Activated CD8-positive, alpha-beta memory T cell treated with anti-CD3 and anti-CD28 coated beads, Interleukin-2, amount 50 U/mL, for 4 hours (primary cell): ENCODE results near the gene AIM2.

Experiments used
- DNase-seq: peaks from one replicate; pipeline ENCODE4 v3.0.0-alpha.2; 2020

Gene AIM2

DNA sequence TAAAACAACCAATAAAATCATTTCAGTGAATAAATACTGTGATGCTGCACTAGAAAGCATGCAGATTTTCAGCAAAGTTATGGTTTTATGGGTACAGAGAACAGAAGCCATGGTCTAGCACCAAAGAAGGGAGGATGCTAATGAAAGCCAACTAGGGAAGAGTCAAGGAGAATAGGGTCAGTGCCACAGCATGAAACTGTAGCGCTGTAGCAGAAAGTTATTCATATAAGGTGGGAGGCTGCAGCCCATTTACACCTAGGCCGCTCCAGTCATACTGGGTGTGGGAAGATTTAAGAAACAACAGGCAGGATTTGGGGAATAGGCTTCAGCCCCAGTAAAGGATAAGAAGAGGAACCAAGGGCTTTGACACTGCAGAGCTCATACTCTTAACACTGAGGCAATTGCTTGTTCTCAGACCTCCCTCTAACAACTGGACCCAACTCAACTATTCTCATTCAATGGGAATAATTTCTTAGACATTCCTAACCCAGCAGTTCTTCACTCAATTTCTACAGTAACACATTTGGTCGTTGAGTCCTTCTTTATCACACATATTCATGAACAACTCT, 62.5 kb downstream of the AIM2 start:
- no peak for DNase-seq

DNA sequence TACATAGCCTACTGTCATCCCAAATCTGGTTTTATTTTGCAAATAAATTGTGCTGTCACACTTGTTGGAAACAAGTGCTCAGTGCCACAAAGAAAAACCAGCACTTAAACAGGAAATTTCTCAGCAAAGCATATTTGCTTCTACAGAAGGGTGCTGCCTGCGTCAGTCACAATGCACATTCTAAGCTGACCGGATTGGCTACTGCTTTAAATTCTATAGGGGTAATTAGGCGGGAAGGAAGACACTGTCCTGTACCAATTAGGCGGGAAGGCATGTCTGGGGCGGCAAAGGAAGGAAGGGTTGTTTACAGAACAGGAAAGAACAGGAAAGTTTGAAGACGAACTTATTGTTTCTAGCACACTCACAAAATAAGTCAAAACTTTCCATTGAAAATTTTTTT, 64.1 kb downstream of the AIM2 start:
- DNase-seq: peak; percentile 27
